Tibial artery (tissue), 4 donors: ENCODE results near the gene IRAG1.
A peak's percentile ranks its signal among the peaks of the same experiment; 100 is the strongest.

Experiments used
- DNase-seq, 2 donors: peaks; one replicate each; pipeline ENCODE4 v3.0.0-alpha.2; 2019
- H3K27ac ChIP-seq, 2 donors: fragments of 200-600 bp; sonication (generic) in 1 of 2; 1 replicate in 1 of 2; 2 replicates in 1 of 2; pipeline ENCODE4 v1.5.1; 2018 to 2019; ENCODE audit warnings: mild to moderate bottlenecking in 1 of 2
- H3K27me3 ChIP-seq, 2 donors: fragments of 200-600 bp; sonication (generic) in 1 of 2; one replicate each; pipeline versions ENCODE4 v1.5.1 to v1.6.0; 2016 to 2019
- H3K36me3 ChIP-seq, 3 donors: fragments of 200-600 bp; sonication (generic) in 2 of 3; one replicate each; pipeline ENCODE4 v1.5.1; 2016 to 2019; ENCODE audit warnings: mild to moderate bottlenecking in 2 of 3
- H3K4me1 ChIP-seq, 4 donors: fragments of 200-600 bp; sonication (generic) in 2 of 4; 1 replicate in 3 of 4; 2 replicates in 1 of 4; pipeline ENCODE4 v1.5.1; 2016 to 2019
- H3K4me3 ChIP-seq, 2 donors: fragments of 200-600 bp; sonication (generic) in 1 of 2; 1 replicate in 1 of 2; 2 replicates in 1 of 2; pipeline ENCODE4 v1.5.1; 2018 to 2019; ENCODE audit warnings: mild to moderate bottlenecking in 2 of 2
- H3K9me3 ChIP-seq, 3 donors: fragments of 200-600 bp; sonication (generic) in 1 of 3; one replicate each; pipeline ENCODE4 v1.5.1; 2016 to 2019
- intact Hi-C: fragments of 100-400 bp; cut with DNase I; formaldehyde crosslinking; loops from one replicate; pipeline ENCODE4 v1.15.0; 2023; ENCODE audit warnings: low total_unique reads
- TF ChIP-seq, protein P1 (sequence below), 2 experiments: fragments of 200-600 bp in 1 of 2; fragments of 450-650 bp in 1 of 2; IDR thresholded peaks; one replicate each; pipeline ENCODE4 v1.5.1; 2017 to 2019; ENCODE audit warnings: antibody characterized with exemption in 2 of 2, mild to moderate bottlenecking in 1 of 2, moderate library complexity in 1 of 2

The IRAG1 gene

DNA sequence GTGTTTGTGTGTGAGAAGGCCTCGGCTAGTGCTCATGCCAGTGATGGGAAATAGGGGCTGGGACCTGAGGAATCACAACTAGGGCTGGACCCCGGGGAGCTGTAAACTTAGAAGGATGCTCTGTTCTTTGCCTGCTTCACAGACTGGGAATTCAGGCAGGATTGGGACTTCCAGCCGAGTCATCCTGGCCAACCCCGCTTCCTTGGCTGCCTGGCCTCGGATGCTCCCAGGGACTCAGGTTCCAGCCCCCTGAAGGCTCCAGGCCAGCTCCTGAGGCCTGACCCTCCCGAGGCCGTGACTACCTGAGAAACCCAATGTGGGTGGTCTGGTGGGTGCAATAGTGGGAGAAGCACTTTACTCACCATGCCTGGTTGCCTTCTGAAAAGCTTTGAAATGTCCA, 44.7 kb downstream of the IRAG1 start:
- Histone ChIP-seq H3K27ac (peak overlapping the region; percentile 75 to 89), H3K9me3 (no peaks in the 10 kb centered on the region), H3K27me3 (no peaks in the 10 kb centered on the region), H3K4me3 (no peak overlapping the region), H3K36me3 (peaks cover 9 to 33% (median 22%) of the 10 kb centered on the region in 3 donors), H3K4me1 (peaks cover 0 to 97% (median 55%) of the 10 kb centered on the region in 4 donors)
- TF ChIP-seq, protein P1, sequence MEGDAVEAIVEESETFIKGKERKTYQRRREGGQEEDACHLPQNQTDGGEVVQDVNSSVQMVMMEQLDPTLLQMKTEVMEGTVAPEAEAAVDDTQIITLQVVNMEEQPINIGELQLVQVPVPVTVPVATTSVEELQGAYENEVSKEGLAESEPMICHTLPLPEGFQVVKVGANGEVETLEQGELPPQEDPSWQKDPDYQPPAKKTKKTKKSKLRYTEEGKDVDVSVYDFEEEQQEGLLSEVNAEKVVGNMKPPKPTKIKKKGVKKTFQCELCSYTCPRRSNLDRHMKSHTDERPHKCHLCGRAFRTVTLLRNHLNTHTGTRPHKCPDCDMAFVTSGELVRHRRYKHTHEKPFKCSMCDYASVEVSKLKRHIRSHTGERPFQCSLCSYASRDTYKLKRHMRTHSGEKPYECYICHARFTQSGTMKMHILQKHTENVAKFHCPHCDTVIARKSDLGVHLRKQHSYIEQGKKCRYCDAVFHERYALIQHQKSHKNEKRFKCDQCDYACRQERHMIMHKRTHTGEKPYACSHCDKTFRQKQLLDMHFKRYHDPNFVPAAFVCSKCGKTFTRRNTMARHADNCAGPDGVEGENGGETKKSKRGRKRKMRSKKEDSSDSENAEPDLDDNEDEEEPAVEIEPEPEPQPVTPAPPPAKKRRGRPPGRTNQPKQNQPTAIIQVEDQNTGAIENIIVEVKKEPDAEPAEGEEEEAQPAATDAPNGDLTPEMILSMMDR (IDR thresholded peaks at IDR 0.05) = no peak
- DNase-seq = peak in 1 of 2 donors; percentile 18
- intact Hi-C loops = no loop called here

DNA sequence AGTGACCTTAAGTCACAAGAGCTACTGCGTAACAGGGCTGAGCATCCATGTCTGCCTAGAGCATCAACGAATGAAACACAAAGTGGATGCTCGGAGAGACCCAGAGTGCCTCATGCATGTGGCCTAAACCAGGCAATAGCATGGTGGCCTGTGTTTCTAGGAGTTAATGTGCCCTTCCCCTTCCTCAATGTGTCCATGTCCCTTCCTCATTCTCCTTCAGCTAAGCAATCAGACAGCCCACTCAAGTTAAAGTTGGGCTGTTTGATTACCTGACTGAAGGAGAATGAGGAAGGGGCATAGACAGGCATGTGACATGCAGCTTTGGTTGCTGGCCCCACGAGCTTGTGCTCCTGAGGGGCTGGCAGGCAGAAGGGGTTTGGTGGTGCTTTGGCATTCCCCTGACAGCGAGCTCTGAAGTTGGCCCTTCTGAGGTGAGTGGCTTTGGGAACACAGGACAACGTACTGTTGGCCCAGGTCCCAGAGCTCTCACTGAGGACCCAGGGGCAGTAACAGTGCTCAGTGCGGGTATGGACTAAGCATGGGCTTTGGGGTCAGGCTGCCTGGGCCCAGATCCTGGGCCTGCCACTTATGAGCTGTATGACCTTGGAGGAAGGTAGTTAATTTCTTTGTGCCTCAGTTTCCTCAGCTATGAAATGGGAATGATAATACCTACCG, 46.7 kb downstream of the IRAG1 start:
- peak in 1 of 2 donors; percentile 57 for DNase-seq
- no peaks in the 10 kb centered on the region for H3K9me3 ChIP-seq
- TF ChIP-seq, protein P1 (IDR thresholded peaks at IDR 0.05) = no peak
- peaks cover 0 to 95% (median 50%) of the 10 kb centered on the region in 4 donors for H3K4me1 ChIP-seq
- intact Hi-C loops = no loop called here
- H3K4me3 ChIP-seq = no peak overlapping the region
- peak overlapping the region; percentile 75 to 89 for H3K27ac ChIP-seq
- peaks cover 9 to 33% (median 18%) of the 10 kb centered on the region in 3 donors for H3K36me3 ChIP-seq
- no peaks in the 10 kb centered on the region for H3K27me3 ChIP-seq

DNA sequence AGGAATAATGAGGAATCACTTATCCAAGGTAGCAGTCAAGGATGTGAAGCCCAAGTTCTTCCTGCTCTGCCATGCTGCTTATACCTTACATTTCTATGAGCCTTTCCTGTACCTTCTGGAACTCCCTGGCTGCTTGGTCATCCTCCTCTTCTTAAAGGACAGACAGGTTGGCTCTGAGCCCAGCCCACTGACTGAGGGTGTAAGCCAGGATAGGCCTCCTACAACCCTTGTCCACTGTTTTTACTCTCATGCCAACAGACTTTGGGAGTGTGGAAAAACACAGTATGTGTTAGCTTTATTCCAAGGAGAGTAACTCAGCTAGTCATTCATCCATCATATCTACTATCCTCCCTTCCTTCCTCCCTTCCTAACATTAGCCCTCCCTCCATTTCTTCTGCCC, 47.5 kb downstream of the IRAG1 start:
- peaks cover 0 to 95% (median 53%) of the 10 kb centered on the region in 4 donors for H3K4me1 ChIP-seq
- peak in 1 of 2 donors; percentile 67 for DNase-seq
- intact Hi-C loops = no loop called here
- peaks cover 9 to 33% (median 18%) of the 10 kb centered on the region in 3 donors for H3K36me3 ChIP-seq
- no peak overlapping the region for H3K4me3 ChIP-seq
- H3K27ac ChIP-seq = peak overlapping the region; percentile 75 to 89
- TF ChIP-seq, protein P1 (IDR thresholded peaks at IDR 0.05) = no peak
- H3K9me3 ChIP-seq = no peaks in the 10 kb centered on the region
- H3K27me3 ChIP-seq = no peaks in the 10 kb centered on the region

DNA sequence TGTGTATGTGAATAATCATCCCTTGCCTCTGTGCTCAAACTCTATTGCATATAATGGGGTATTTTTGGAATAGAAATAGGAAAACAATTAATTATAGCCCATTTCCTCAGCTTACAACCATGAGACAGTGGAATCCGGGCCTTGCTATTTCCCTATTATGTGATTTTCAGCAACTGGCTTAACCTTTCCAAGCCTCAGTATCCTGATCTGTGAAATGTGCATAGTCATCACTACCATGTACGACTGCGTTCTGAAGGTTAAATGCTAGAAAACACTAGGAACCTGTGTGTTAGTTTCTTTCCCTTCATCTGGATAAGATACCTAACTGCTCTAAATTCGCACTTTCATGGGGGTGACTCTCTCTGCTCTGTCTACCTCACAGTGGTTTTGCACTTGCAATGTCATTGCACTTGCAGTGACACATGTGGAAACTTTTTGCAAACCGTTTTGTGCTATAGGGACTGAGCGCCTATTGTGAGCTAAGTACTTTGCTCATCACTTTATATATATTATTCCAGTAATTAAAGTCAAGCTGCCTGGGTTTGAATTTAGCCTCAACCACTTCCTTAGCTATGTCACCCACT, 48.3 kb downstream of the IRAG1 start:
- H3K4me1 ChIP-seq = peaks cover 0 to 95% (median 58%) of the 10 kb centered on the region in 4 donors
- intact Hi-C loops = no loop called here
- H3K36me3 ChIP-seq = peaks cover 9 to 27% (median 18%) of the 10 kb centered on the region in 3 donors
- TF ChIP-seq, protein P1 (IDR thresholded peaks at IDR 0.05) = no peak
- no peak overlapping the region for H3K4me3 ChIP-seq
- no peaks in the 10 kb centered on the region for H3K27me3 ChIP-seq
- DNase-seq = no peak
- no peaks in the 10 kb centered on the region for H3K9me3 ChIP-seq
- H3K27ac ChIP-seq = peak overlapping the region; percentile 75 to 89
